Measurements from ENCODE around the gene KRT9.
"Not testable (repeated sequence)": the region's sequence is repeated elsewhere in the genome, so short reads cannot be mapped to it uniquely, and the experiment has no call there.

Gene KRT9

GRCh38 chr17:41571561-41572434 is at the start of gene KRT9:
TSS of gene KRT9 (minus strand) at chr17:41572059. CDS start at chr17:41571992, 67 bp downstream.
- DNase-seq = no peak

GRCh38 chr17:41621435-41621817 is 49.6 kb upstream of the KRT9 start:
- DNase-seq = not testable (repeated sequence)

- no peak for DNase-seq
These were observed 49.0 kb upstream of the KRT9 start for GRCh38 chr17:41620583-41621434.

- DNase-seq = not testable (repeated sequence)
These were observed 48.2 kb upstream of the KRT9 start for GRCh38 chr17:41619927-41620582.

- DNase-seq = no peak
These were observed 47.4 kb upstream of the KRT9 start for GRCh38 chr17:41619036-41619926.

GRCh38 chr17:41618341-41619035 is 46.6 kb upstream of the KRT9 start:
- DNase-seq = no peak

- no peak for DNase-seq
These were observed 45.8 kb upstream of the KRT9 start for GRCh38 chr17:41617698-41618097.

- DNase-seq = no peak
These were observed 45.3 kb upstream of the KRT9 start for GRCh38 chr17:41617136-41617535.

GRCh38 chr17:41616486-41616885 is 44.6 kb upstream of the KRT9 start:
- not testable (repeated sequence) for DNase-seq

GRCh38 chr17:41615454-41615853 is 43.6 kb upstream of the KRT9 start:
- DNase-seq = no peak

- not testable (repeated sequence) for DNase-seq
These were observed 42.9 kb upstream of the KRT9 start for GRCh38 chr17:41614767-41615166.

- no peak for DNase-seq
These were observed 42.2 kb upstream of the KRT9 start for GRCh38 chr17:41614098-41614497.

GRCh38 chr17:41613277-41614082 is 41.6 kb upstream of the KRT9 start:
- DNase-seq = no peak

GRCh38 chr17:41612376-41613160 is 40.7 kb upstream of the KRT9 start, which contains the start of gene KRT16:
TSS of gene KRT16 (minus strand) at chr17:41612767. CDS start at chr17:41612688, 79 bp downstream.
- not testable (repeated sequence) for DNase-seq

- DNase-seq = no peak
These were observed 39.2 kb upstream of the KRT9 start for GRCh38 chr17:41610965-41611640.

- DNase-seq = not testable (repeated sequence)
These were observed 38.2 kb upstream of the KRT9 start for GRCh38 chr17:41610061-41610517.

GRCh38 chr17:41606930-41607329 is 35.1 kb upstream of the KRT9 start:
- not testable (repeated sequence) for DNase-seq

- DNase-seq = no peak
These were observed 30.7 kb upstream of the KRT9 start for GRCh38 chr17:41602524-41602923.

- no peak for DNase-seq
These were observed 28.5 kb upstream of the KRT9 start for GRCh38 chr17:41600318-41600717.
